ENCODE measurements around the gene ZBTB7C.

- no peak for TF ChIP-seq CTCF (IDR thresholded peaks at IDR 0.05)
- TF ChIP-seq JUND (IDR thresholded peaks at IDR 0.05), result no peak
- TF ChIP-seq MXI1 (IDR thresholded peaks at IDR 0.05; ENCODE audit: low read depth, low read length), result no peak
- TF ChIP-seq NRF1 (IDR thresholded peaks at IDR 0.05; ENCODE audit: low read depth, low read length), result no peak
Observed at GRCh38 chr18:48133671-48134251, 275.4 kb downstream of the ZBTB7C start.

Data from SK-N-SH (cell line).